Measurements from ENCODE around the gene LRRK1.

LRRK1 gene

DNA sequence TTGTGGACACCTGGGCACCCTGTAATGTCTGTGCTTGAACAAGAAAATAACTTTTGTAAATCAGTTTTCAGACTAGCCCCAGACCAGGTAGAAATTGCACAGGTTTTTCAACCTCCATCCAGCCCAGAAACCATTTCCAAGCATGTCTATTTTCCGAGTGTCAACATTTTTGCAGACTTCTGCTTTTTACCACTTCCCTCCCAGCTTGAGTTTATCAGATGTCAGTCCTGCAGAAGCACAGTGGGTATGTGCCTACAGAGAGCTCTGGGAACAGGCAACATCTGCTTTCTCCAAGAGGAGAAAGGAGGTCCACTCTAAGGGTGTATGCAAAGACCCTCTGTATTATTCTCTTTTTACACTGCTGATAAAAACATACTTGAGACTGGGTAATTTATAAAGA, 83.9 kb downstream of the LRRK1 start:
- FAIRE-seq = no peak
- DNase-seq (ENCODE audit: insufficient read length) = no peak
- TF ChIP-seq POLR2AphosphoS5 (IDR thresholded peaks at IDR 0.05; ENCODE audit: low read depth, low read length) (no peak), TAF1 (IDR thresholded peaks at IDR 0.05; ENCODE audit: borderline replicate concordance, low read depth, low read length) (no peak), POLR2A (IDR thresholded peaks at IDR 0.05; ENCODE audit: low read depth, low read length) (no peak)

DNA sequence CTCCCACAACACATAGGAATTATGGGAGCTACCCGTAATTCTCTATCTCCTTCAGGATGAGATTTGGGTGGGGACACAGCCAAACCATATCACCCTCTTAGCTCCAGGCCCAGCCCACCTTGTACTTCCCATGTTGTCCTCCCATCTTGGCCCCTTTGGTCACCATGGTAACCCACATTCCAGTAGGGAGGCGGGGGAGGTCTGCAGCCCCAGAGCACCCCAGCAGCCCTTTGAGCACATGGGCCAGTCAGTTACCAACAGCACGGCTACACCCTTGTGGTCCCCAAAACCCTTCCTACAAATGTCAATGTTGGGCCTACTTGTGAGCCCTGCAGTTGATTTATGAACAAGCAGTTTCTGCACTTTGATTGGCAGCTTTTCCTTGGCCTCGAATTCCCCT, 84.5 kb downstream of the LRRK1 start:
- no peak for DNase-seq (ENCODE audit: insufficient read length)
- no peak for FAIRE-seq
- no peak for TF ChIP-seq POLR2AphosphoS5 (IDR thresholded peaks at IDR 0.05; ENCODE audit: low read depth, low read length)
- TF ChIP-seq TAF1 (IDR thresholded peaks at IDR 0.05; ENCODE audit: borderline replicate concordance, low read depth, low read length) = no peak
- TF ChIP-seq POLR2A (IDR thresholded peaks at IDR 0.05; ENCODE audit: low read depth, low read length) = no peak

DNA sequence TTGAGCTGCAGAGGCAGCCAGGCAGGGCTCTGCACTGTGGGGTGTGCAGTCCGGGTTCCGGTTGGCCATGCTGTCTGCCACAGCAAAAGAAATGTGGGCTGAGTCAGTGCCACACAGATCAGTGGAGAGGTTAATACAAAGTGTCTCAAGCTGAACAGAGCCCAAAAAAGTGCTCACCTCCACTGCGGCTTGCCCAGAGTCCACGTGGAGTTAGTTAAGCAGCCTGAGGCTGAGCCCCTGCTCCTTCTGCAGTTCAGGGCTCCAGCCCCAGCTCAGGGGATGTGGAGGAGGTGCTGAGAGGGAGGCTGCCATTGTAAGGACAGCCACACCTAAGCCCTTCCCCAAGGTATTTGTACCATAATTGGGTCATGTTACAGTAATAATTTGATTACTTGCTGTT, 85.3 kb downstream of the LRRK1 start:
- DNase-seq (ENCODE audit: insufficient read length) = no peak
- no peak for FAIRE-seq
- no peak for TF ChIP-seq POLR2AphosphoS5 (IDR thresholded peaks at IDR 0.05; ENCODE audit: low read depth, low read length)
- no peak for TF ChIP-seq POLR2A (IDR thresholded peaks at IDR 0.05; ENCODE audit: low read depth, low read length)
- TF ChIP-seq TAF1 (IDR thresholded peaks at IDR 0.05; ENCODE audit: borderline replicate concordance, low read depth, low read length) = no peak

DNA sequence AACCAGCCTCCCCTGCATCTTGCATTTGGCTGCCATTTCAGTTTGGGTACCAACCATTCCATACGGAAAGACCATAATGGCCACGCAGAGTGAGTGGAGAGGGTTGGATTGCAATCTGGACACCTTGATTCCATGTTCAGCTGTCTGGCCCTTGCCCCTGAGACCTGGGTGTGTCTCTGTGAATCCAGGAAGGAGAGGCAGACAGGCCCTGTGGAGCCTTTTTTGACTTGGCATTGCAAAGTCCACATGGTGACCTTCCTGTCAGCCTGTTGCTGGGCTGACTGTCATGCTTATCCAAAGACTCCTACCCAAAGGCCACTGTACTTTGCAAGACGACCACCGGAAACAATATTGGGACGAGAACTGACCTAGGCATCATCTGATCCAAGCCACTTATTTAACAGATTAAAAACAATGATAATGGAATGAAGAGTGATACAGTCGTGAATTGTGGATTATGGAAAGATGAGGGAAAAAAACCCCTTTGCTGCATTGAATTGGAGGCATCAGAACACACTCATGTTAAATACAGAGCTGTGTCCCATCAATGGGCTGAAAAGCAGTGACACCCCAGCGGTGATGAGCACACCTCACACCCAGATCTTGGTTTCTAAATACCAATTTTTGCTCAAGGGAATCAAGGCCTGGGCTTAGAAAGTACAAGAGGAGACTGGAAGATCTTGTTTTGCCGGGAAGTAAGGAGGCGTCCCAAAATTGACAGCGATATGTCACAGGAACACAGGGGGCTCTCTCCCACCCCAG, 86.0 kb downstream of the LRRK1 start:
- no peak for DNase-seq (ENCODE audit: insufficient read length)
- no peak for FAIRE-seq
- TF ChIP-seq POLR2AphosphoS5 (IDR thresholded peaks at IDR 0.05; ENCODE audit: low read depth, low read length) (no peak), TAF1 (IDR thresholded peaks at IDR 0.05; ENCODE audit: borderline replicate concordance, low read depth, low read length) (no peak), POLR2A (IDR thresholded peaks at IDR 0.05; ENCODE audit: low read depth, low read length) (no peak)

DNA sequence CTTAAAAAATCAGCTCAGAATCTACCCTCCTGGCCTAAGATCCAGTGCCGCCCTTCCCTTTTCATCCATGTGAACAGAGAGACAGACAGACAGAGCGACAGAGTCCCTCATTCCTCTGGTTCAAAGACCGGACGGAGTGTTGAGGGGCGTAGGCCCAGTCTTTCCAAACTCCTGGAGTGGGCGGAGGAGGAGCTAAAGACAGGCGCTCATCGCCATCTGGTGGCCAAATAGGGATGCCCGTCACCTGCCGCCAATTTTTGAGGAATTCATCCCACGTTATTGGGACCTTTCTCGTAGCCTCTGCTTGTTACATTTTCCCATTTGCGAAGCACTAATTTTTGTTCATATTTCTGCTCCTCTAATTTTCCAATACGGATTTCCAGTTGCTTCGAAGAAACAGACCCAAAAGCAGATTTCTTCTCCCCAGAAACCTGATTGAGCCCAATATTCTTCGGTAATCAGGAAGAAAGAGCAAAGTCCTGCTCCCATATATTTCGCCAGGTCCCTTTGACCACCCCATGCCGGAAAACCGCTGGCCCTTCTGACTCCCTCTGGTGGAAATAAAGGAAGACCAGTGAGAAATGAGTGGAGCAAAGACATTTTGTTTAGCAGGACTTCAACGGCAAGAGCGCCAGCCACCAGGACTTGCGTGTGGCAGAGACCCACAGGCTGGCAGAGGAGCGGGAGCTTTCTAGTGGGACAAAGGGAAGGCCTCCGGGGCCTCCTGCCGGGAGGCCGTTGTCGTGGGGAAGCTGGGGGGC, 88.0 kb downstream of the LRRK1 start:
- no peak for TF ChIP-seq TAF1 (IDR thresholded peaks at IDR 0.05; ENCODE audit: borderline replicate concordance, low read depth, low read length)
- TF ChIP-seq POLR2AphosphoS5 (IDR thresholded peaks at IDR 0.05; ENCODE audit: low read depth, low read length) = no peak
- no peak for TF ChIP-seq POLR2A (IDR thresholded peaks at IDR 0.05; ENCODE audit: low read depth, low read length)
- FAIRE-seq (peak; percentile 77), DNase-seq (ENCODE audit: insufficient read length) (peak; percentile 59)

DNA sequence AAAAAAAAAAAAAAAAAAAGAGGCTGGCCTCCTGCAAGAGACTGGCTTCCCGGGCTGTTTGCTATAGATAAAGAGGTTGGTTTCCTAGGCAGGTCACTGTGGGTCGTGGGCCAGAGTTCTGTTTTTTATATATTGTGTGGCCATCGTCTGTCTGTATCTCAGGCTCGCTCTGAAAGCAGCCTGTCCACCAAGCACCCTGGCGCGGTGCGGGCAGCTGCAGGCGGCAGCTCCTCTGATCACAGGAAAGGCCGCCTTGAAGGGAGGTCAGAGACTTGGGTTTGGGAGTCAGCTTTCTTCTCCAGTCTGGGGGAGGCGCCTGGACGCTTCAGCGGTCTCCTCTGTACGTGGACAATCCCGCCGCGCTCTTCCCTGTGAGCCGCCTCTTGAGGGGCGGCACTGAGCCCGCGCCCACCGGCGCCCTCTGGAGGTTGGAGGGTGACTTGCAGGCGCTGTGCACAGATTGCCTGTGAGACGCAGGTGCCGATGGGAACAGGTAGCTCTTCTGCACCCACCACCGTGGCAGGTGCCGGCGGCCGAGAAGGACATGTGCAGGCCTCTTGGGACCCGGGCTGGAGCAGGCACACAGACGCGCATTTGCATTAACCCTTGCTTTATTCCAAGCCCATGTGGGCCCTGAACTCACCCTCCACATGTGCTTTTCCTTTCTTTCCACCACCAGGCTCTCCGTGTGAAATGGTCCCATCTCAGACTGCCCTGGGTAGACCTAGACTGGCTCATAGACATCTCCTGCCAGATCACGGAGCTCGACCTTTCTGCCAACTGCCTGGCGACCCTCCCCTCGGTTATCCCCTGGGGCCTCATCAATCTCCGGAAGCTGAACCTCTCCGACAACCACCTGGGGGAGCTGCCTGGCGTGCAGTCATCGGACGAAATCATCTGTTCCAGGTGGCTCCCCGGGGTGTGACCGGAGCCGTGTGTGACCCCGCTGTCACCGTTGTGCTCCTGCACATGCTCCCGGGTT, 89.3 kb downstream of the LRRK1 start:
- TF ChIP-seq POLR2AphosphoS5 (IDR thresholded peaks at IDR 0.05; ENCODE audit: low read depth, low read length) (no peak), POLR2A (IDR thresholded peaks at IDR 0.05; ENCODE audit: low read depth, low read length) (0 out of 2 replicates have a peak, but pooled peaks have one; percentile 21)
- DNase-seq (ENCODE audit: insufficient read length) (peak; percentile 83), FAIRE-seq (peak; percentile 96)

DNA sequence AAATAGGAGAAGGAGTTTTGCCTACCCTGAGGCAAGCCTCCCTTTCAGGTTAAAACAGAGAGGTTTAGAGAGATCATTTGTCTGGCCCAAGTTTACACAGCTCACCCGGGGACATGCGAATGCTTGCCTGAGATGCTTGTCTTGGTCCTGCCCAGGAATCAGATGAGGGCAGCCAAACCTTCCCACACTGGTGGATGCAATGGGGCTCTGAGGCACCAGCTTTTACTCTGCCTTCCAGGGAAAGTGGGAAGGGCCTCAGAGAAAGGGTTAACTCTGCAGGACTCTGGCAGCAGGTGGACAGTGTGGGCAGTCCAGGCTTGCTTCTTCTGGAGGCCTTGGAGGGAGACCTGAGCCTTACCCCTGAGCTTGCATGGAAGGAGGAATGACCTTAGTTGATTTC, 90.0 kb downstream of the LRRK1 start:
- TF ChIP-seq TAF1 (IDR thresholded peaks at IDR 0.05; ENCODE audit: borderline replicate concordance, low read depth, low read length) (no peak), POLR2AphosphoS5 (IDR thresholded peaks at IDR 0.05; ENCODE audit: low read depth, low read length) (no peak), POLR2A (IDR thresholded peaks at IDR 0.05; ENCODE audit: low read depth, low read length) (no peak)
- FAIRE-seq (no peak), DNase-seq (ENCODE audit: insufficient read length) (no peak)

DNA sequence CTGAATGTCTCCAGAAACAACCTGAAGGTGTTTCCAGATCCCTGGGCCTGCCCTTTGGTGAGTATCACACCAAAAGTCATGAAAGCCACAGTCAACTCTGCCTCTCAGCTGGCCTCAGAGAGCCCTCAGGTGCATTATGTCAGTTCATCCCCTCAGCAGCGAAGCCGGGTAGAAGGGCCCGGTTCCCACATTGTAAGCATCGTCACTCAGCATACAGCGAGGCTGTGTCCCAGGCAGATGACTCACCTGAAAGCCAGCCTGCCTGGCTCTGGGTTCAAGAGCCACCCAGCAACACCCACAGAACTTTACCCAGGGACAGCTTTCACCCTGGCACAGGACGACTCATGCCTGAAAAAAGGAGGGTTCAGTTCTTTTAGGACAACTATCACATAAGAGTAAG, 91.6 kb downstream of the LRRK1 start:
- no peak for TF ChIP-seq POLR2AphosphoS5 (IDR thresholded peaks at IDR 0.05; ENCODE audit: low read depth, low read length)
- TF ChIP-seq TAF1 (IDR thresholded peaks at IDR 0.05; ENCODE audit: borderline replicate concordance, low read depth, low read length) = no peak
- TF ChIP-seq POLR2A (IDR thresholded peaks at IDR 0.05; ENCODE audit: low read depth, low read length) = no peak
- FAIRE-seq (no peak), DNase-seq (ENCODE audit: insufficient read length) (no peak)

DNA sequence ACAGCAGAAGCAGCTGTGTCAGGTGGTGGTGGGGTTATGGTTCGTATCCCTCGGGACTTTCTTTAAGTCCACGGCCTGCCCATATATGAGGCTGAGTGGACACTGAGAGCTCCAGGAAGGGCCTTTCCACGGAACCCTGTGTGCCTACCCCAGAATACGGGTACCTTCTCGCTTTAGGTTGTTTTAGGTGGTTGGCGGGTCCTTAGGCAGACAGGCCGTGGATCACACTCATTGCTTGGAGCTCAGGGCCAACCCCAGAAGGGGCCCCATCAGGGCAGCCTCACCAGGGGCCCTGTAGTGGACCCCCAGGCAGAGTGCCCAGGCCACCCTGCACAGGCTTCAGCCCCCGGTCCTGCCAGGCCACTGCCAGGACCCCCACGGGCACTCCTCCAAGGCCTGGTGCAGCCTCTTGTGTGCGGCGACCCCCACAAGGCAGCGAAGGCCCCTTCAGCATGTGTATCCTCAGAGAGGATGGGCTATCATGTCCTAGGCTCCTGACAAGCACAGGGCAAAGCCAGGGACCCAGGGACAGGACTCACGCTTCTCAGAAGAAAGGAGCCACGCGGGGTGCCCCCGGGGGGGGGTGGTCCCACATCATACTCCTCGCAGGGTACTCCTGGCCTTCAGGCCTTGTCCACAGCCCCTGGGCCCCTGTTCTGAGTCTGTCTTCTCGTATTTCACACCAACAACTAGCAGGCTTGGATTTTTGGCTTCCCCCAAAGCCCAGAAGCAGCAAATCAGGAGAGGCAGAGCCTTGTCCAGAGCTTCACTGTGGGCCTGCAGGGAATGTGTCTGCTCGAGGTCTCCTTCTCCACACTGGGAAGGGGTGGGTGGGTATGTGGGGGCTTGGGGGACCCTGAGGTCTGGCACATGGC, 93.4 kb downstream of the LRRK1 start:
- no peak for TF ChIP-seq POLR2AphosphoS5 (IDR thresholded peaks at IDR 0.05; ENCODE audit: low read depth, low read length)
- no peak for TF ChIP-seq POLR2A (IDR thresholded peaks at IDR 0.05; ENCODE audit: low read depth, low read length)
- no peak for TF ChIP-seq TAF1 (IDR thresholded peaks at IDR 0.05; ENCODE audit: borderline replicate concordance, low read depth, low read length)
- DNase-seq (ENCODE audit: insufficient read length) = no peak
- FAIRE-seq = no peak

DNA sequence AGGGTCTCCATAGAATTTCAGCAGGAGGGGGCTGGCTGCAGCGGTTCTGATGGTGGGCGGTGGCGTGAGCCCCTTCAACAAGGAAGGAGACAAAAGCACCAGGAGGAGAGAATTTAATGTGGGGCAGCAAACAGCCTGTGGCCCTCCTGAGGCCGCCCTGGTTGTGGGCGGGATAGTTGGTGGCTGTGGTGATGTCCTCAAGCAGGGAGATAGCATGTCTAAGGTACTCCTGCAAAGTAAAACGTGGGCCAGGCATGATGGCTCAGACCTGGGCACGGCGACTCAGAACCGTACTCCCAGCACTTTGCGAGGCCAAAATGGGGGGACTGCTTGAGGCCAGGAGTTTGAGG, 94.0 kb downstream of the LRRK1 start:
- DNase-seq (ENCODE audit: insufficient read length) (no peak), FAIRE-seq (no peak)
- TF ChIP-seq POLR2AphosphoS5 (IDR thresholded peaks at IDR 0.05; ENCODE audit: low read depth, low read length) = no peak
- TF ChIP-seq POLR2A (IDR thresholded peaks at IDR 0.05; ENCODE audit: low read depth, low read length) = no peak
- no peak for TF ChIP-seq TAF1 (IDR thresholded peaks at IDR 0.05; ENCODE audit: borderline replicate concordance, low read depth, low read length)
